Measurements from ENCODE around the gene BRPF3. TPM values are rescaled to one million over a fixed set of nuclear protein-coding genes. Genes with fewer than 3 reads are reported as not detected.
A peak's percentile ranks its signal among the peaks of the same experiment; 100 is the strongest.

Gene BRPF3
- total and polyA plus RNA-seq, 2 donors (not counting 1 experiment from before 2014, with no cell fraction given): 10.4 to 10.6 TPM

- no peaks in the 10 kb centered on the region for H3K79me2 ChIP-seq (ENCODE audit: control insufficient read depth, insufficient read depth, low read length)
- no peak overlapping the region for H3K9ac ChIP-seq (ENCODE audit: insufficient read depth, low read length)
- H2AFZ ChIP-seq (ENCODE audit: low read length): no peak overlapping the region
- H3K36me3 ChIP-seq (ENCODE audit: control insufficient read depth, insufficient read depth, low read length): no peaks in the 10 kb centered on the region
- H4K20me1 ChIP-seq (ENCODE audit: control insufficient read depth, extremely low read depth, insufficient read depth, low read length): no peaks in the 10 kb centered on the region
- TF ChIP-seq EZH2 (IDR thresholded peaks at IDR 0.05; ENCODE audit: low read length, missing control alignments) (no peak), CTCF (conservative IDR thresholded peaks at IDR 0.05 in 1 of 2, IDR thresholded peaks at IDR 0.05 in 1 of 2; ENCODE audit: low read depth in 1 of 2, low read length in 2 of 2) (no peak)
- no peak overlapping the region for H3K4me2 ChIP-seq (ENCODE audit: extremely low read depth, insufficient read depth, low read length)
- H3K27ac ChIP-seq (ENCODE audit: insufficient read depth, low read length): peak overlapping the region; percentile 4
- no peak overlapping the region for H3K4me3 ChIP-seq (replicated peaks in 1 of 4; ENCODE audit: control extremely low read depth in 1 of 4, insufficient read depth in 1 of 4, low read depth in 3 of 4, low read length in 4 of 4)
- no peaks in the 10 kb centered on the region for H3K27me3 ChIP-seq (ENCODE audit: control insufficient read depth, insufficient read depth, low read length)
- H3K9me3 ChIP-seq (ENCODE audit: control insufficient read depth, insufficient read depth, low read depth, low read length): no peaks in the 10 kb centered on the region
- peak in 1 of 2 donors; percentile 21 for DNase-seq (ENCODE audit: low read depth in 2 of 2)
- peaks cover 6% of the 10 kb centered on the region for H3K4me1 ChIP-seq (ENCODE audit: control insufficient read depth, extremely low read depth, insufficient read depth, low read length)
Measured at GRCh38 chr6:36247693-36248092, 51.1 kb downstream of the BRPF3 start.

- TF ChIP-seq CTCF (conservative IDR thresholded peaks at IDR 0.05 in 1 of 2, IDR thresholded peaks at IDR 0.05 in 1 of 2; ENCODE audit: low read depth in 1 of 2, low read length in 2 of 2): no peak
- TF ChIP-seq EZH2 (IDR thresholded peaks at IDR 0.05; ENCODE audit: low read length, missing control alignments): no peak
Measured at GRCh38 chr6:36248980-36249379, 52.4 kb downstream of the BRPF3 start.

GRCh38 chr6:36249536-36249935 lies 53.0 kb downstream of the BRPF3 start:
- Histone ChIP-seq H2AFZ (ENCODE audit: low read length) (no peak overlapping the region), H3K79me2 (ENCODE audit: control insufficient read depth, insufficient read depth, low read length) (no peaks in the 10 kb centered on the region), H3K36me3 (ENCODE audit: control insufficient read depth, insufficient read depth, low read length) (no peaks in the 10 kb centered on the region), H3K9ac (ENCODE audit: insufficient read depth, low read length) (no peak overlapping the region), H3K27ac (ENCODE audit: insufficient read depth, low read length) (peak overlapping the region; percentile 63), H3K9me3 (ENCODE audit: control insufficient read depth, insufficient read depth, low read depth, low read length) (no peaks in the 10 kb centered on the region), H3K4me1 (ENCODE audit: control insufficient read depth, extremely low read depth, insufficient read depth, low read length) (peaks cover 6% of the 10 kb centered on the region), H3K4me3 (replicated peaks in 1 of 4; ENCODE audit: control extremely low read depth in 1 of 4, insufficient read depth in 1 of 4, low read depth in 3 of 4, low read length in 4 of 4) (no peak overlapping the region), H4K20me1 (ENCODE audit: control insufficient read depth, extremely low read depth, insufficient read depth, low read length) (no peaks in the 10 kb centered on the region), H3K4me2 (ENCODE audit: extremely low read depth, insufficient read depth, low read length) (no peak overlapping the region), H3K27me3 (ENCODE audit: control insufficient read depth, insufficient read depth, low read length) (no peaks in the 10 kb centered on the region)
- no peak for TF ChIP-seq EZH2 (IDR thresholded peaks at IDR 0.05; ENCODE audit: low read length, missing control alignments)
- no peak for TF ChIP-seq CTCF (conservative IDR thresholded peaks at IDR 0.05 in 1 of 2, IDR thresholded peaks at IDR 0.05 in 1 of 2; ENCODE audit: low read depth in 1 of 2, low read length in 2 of 2)
- DNase-seq (ENCODE audit: low read depth in 2 of 2): peak in 1 of 2 donors; percentile 31

More at GRCh38 chr6:36248980-36249379, 52.4 kb downstream of the BRPF3 start:
- no peaks in the 10 kb centered on the region for H3K36me3 ChIP-seq (ENCODE audit: control insufficient read depth, insufficient read depth, low read length)
- DNase-seq (ENCODE audit: low read depth in 2 of 2): peak; percentile 16 to 19
- H3K9ac ChIP-seq (ENCODE audit: insufficient read depth, low read length): no peak overlapping the region
- H3K9me3 ChIP-seq (ENCODE audit: control insufficient read depth, insufficient read depth, low read depth, low read length): no peaks in the 10 kb centered on the region
- peaks cover 6% of the 10 kb centered on the region for H3K4me1 ChIP-seq (ENCODE audit: control insufficient read depth, extremely low read depth, insufficient read depth, low read length)
- H3K27me3 ChIP-seq (ENCODE audit: control insufficient read depth, insufficient read depth, low read length): no peaks in the 10 kb centered on the region
- no peak overlapping the region for H2AFZ ChIP-seq (ENCODE audit: low read length)
- H3K4me2 ChIP-seq (ENCODE audit: extremely low read depth, insufficient read depth, low read length): no peak overlapping the region
- no peak overlapping the region for H3K4me3 ChIP-seq (replicated peaks in 1 of 4; ENCODE audit: control extremely low read depth in 1 of 4, insufficient read depth in 1 of 4, low read depth in 3 of 4, low read length in 4 of 4)
- no peaks in the 10 kb centered on the region for H3K79me2 ChIP-seq (ENCODE audit: control insufficient read depth, insufficient read depth, low read length)
- H3K27ac ChIP-seq (ENCODE audit: insufficient read depth, low read length): peak overlapping the region; percentile 63
- H4K20me1 ChIP-seq (ENCODE audit: control insufficient read depth, extremely low read depth, insufficient read depth, low read length): no peaks in the 10 kb centered on the region

Measured in fibroblast of lung (primary cell).